Inferior parietal cortex (tissue), 1 donor: ENCODE results near the gene C1orf35.

Experiments used
- DNase-seq: peaks from one replicate; pipeline ENCODE4 v3.0.0-alpha.2; 2016; ENCODE audit errors: extremely low spot score

Gene C1orf35

DNA sequence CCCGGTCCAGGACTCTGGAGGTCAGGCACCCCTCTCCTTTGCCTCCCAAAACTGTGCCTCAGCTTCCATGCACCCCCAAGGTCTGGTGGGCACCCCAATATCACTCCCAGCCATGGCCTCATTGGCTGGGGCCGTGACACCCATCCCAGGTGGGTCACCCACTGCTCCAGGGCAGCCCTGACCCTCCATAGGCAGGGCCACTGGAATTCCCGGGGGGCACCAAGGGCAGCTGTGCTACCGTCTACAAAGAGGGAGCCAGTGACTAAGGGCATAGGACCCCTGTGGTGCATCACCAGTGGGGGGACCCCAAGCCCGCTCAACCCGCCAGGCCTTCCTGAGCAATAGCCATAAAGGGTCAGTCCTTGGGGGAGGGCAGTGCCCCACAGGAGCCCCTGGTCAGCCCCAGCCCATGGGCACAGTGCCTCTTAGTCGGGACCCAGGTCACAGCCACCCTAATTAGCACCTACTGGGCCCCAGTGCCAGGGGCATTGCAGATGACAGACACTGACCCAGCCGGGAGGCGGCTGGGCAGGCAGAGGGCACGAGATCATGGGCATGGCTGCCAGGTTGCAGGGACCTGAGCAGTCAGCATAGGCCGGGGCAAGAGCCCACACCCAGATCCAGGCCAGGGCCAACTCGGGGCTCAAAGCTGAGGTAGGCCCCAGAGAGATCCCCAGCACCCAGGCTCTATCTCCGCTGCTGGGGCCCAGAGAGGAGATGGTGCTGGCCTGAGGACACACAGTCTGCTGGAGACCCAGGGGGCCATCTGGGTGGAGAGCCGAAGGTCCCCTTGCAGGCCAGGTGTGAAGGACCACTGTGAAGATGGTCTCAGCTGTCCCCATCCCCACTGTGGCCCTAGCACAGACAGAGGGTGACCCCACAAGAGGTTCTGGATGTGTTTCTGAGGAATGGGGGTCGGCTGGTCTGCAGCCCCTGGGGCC is 39.6 kb downstream of the C1orf35 start:
- no peak for DNase-seq

DNA sequence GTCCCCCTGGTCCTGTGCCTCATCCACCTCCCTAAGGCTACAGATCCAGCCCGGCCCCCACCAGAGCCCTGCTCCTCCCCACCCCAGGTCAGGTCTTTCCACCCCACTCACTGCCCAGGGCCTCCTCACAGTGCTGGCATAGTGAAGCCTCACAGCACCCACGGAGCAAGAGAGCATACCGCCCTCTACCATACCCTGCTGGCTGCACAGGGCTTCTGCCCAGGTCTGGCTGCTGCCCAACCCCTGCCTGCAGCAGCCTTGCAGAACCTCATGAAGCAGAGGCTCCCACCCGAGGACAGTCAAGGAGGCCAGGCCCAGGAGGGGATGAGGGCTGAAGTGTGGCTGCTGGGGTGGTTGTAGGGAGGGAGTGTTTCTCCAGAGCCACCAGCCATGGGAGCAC is 40.3 kb downstream of the C1orf35 start:
- no peak for DNase-seq

DNA sequence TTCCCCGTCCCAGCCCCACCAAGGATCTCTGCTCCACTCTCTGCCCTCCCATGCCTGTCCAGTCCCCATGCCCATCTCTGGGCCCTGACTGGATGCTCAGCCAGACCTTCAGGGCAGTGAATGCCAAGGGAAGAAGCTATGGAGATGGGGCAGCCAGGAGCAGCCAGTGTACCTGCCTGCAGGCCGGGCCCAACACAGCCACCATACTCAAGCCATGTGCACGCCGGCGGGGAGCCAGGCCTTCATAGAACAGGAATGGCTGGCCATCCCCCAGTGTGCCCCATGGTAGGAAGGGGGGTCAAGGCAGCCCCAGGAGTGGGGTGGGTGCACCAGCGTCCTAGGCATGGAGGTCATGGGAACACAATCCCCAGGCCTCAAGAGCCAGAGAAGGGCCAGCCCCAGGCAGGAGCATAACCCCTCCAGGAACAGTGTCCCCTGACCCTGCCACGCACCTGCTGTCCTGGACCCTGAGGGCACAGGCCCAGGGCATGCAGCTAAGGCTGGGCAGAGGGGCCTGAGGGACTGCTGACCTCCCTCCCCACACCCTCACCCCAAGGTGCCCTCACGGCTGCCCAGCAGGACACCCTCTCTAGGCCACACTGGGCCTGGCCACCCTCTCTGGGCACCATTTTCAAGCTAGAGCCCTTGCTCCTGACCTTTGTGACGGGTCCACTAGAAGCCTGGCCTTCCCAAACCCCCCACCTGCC is 40.9 kb downstream of the C1orf35 start:
- no peak for DNase-seq

DNA sequence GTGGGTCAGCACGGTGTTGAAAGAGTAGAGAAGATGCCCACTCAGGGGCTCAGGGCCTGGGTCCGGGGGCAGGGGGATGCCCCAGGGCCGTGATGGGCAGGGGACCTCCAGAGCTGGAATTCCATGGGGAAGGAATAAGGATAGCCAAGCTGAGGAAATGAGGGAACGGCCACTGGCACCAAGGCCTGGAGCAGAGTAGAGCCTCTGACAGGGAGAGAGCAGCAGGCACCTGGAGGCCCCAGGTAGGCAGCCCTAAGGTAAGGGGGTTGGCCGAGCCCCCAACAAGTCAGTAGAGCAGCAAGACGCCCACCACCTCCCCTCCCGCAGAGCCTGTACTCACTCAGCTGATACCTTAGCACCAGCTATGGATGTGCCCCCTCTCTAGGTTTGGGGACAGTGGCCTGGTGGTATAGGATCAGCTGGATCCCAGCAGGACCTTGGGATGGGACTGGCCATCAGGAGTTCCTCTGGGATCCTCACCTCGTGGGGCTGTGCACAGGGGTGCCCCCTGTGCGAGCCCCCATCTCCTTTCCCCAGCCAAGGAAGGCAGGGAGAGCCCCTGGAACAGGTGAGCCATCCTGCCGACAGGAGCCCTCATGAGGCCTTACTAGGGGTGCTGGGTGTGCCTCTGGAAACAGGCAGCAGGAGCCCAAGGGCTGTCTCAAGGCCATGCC is 41.6 kb downstream of the C1orf35 start:
- DNase-seq = no peak

DNA sequence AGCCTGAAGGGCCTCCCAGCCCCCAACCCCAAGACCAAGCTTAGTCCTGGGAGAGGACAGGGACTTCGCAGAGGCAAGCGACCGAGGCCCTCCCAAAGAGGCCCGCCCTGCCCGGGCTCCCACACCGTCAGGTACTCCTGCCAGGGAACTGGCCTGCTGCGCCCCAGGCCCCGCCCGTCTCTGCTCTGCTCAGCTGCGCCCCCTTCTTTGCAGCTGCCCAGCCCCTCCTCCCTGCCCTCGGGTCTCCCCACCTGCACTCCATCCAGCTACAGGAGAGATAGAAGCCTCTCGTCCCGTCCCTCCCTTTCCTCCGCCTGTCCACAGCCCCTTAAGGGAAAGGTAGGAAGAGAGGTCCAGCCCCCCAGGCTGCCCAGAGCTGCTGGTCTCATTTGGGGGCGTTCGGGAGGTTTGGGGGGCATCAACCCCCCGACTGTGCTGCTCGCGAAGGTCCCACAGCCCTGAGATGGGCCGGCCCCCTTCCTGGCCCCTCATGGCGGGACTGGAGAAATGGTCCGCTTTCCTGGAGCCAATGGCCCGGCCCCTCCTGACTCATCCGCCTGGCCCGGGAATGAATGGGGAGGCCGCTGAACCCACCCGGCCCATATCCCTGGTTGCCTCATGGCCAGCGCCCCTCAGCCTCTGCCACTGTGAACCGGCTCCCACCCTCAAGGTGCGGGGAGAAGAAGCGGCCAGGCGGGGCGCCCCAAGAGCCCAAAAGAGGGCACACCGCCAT is 42.5 kb downstream of the C1orf35 start:
- DNase-seq = no peak

DNA sequence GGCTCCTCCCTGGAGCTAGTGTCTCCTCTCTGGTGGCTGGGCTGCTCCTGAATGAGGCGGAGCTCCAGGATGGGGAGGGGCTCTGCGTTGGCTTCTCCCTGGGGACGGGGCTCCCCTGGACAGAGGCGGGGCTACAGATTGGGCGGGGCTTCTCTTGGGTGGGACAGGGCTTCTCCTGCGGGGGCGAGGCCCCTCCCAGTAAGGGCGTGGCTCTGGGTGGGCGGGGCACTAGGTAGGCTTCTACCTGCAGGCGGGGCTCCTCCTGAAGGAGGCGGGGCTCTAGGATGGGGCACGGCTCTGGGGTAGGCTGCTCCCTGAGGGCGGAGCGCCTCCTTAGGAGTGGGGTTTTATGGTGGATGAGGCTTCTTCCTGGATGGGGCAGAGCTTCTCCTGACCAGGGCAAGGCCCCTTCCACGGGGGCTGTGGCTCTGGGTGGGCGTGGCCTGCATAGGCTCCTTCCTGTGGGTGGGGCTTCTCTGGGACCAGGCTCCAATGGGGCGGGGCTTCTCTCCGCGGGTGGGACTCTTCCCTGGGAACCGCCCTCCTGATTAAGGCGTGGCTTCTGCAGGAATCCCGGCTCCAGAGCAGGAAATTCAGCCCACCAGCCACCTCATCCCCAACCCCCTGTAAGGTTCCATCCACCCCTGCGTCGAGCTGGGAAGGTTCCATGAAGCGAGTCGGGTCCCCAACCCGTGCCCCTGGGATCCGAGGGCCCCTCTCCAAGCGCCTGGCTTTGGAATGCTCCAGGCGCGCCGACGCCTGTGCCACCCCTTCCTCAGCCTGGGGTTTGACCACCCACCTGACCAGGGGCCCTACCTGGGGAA is 43.3 kb downstream of the C1orf35 start:
- no peak for DNase-seq

DNA sequence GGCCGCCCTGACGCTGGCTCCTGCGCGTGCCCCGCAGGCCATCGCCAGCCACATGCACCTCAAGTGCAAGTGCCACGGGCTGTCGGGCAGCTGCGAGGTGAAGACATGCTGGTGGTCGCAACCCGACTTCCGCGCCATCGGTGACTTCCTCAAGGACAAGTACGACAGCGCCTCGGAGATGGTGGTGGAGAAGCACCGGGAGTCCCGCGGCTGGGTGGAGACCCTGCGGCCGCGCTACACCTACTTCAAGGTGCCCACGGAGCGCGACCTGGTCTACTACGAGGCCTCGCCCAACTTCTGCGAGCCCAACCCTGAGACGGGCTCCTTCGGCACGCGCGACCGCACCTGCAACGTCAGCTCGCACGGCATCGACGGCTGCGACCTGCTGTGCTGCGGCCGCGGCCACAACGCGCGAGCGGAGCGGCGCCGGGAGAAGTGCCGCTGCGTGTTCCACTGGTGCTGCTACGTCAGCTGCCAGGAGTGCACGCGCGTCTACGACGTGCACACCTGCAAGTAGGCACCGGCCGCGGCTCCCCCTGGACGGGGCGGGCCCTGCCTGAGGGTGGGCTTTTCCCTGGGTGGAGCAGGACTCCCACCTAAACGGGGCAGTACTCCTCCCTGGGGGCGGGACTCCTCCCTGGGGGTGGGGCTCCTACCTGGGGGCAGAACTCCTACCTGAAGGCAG is 44.0 kb downstream of the C1orf35 start:
- no peak for DNase-seq

DNA sequence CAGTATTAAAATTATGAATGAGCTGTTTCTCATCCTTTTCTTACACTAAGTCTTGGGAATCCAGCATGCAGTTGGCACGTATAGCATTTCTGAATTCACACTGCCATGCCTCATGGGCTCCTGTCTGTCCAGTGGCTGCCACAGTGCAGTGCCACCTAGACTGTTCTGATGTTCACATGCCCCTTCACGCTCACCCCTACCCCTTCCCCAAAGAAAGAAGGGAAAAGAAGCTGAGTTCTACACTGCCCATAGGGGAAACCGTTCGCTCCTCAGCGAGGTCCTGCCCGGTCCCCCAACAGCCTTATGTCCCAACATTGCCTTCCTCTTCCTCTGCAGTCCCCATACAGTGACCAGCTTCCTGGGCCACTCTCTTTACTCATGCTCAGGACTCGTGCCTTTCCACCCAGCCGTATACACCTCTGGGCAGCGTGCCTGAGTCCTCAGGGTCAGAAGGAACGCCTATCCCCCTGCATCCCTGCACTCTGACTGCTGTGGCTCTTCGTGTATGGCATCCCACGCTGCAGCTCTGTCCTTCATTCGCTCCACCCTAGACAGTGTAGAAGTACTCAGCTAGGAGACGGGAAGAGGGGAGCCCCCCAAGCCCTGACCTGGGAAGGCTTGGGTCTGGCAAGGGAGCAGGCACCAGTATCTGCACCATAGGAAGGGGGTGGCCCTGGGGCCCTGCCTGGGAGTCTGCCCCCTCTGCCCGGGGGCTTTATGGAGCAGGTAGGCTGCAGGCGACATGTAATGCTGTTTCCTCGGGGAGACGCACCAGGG is 44.8 kb downstream of the C1orf35 start:
- no peak for DNase-seq
